B cell (primary cell): Measurements from ENCODE around the gene LRRC25. TPM values are rescaled to one million over a fixed set of nuclear protein-coding genes. Genes with fewer than 3 reads are reported as not detected.
A peak's percentile ranks its signal among the peaks of the same experiment; 100 is the strongest.

Source experiments
- ATAC-seq: fragments of 200-7000 bp; cut with Tn5 transposase; one replicate; pipeline ENCODE4 v1.10.0; 2021; ENCODE audit warnings: low read depth, mild to moderate bottlenecking, moderate number of reproducible peaks, moderate library complexity
- CTCF ChIA-PET: fragments of 350-600 bp; sonication (Branson Sonifier 250); formaldehyde crosslinking; loops from one replicate; lab custom pipeline; 2021; ENCODE audit warnings: antibody characterized with exemption, inconsistent platforms; lab: Charles Lee
- POLR2A ChIA-PET: fragments of 350-600 bp; sonication (Branson Sonifier 250); formaldehyde crosslinking; loops from one replicate; lab custom pipeline; 2021; ENCODE audit warnings: antibody characterized with exemption; lab: Charles Lee
- DNase-seq: peaks from one replicate; pipeline ENCODE4 v3.0.0; 2013
- H2AFZ ChIP-seq: 2 replicates; pipeline ENCODE4 v1.6.1; 2012; ENCODE audit warnings: mild to moderate bottlenecking, low read depth, low read length; ENCODE audit not compliant: insufficient read depth, poor library complexity, severe bottlenecking
- H3K27ac ChIP-seq, 2 donors: 1 replicate in 1 of 2; 2 replicates in 1 of 2; pipeline ENCODE4 v1.5.1; 2012 to 2013; ENCODE audit warnings: low read length in 2 of 2, mild to moderate bottlenecking in 2 of 2, moderate library complexity in 1 of 2
- H3K27me3 ChIP-seq, 4 experiments: fragments of 200-600 bp in 1 of 4; sonication (generic) in 1 of 4; replicated peaks in 1 of 4; 1 replicate in 2 of 4; 2 replicates in 2 of 4; pipeline versions ENCODE4 v1.6.1 to v1.7.0; 2013 to 2016; ENCODE audit warnings: low read length in 3 of 4, mild to moderate bottlenecking in 2 of 4, mixed read lengths in 1 of 4, moderate library complexity in 1 of 4; ENCODE audit not compliant: insufficient read depth in 4 of 4, control insufficient read depth in 3 of 4; ENCODE audit errors: control extremely low read depth in 1 of 4
- H3K36me3 ChIP-seq, 2 experiments: replicated peaks in 1 of 2; 1 replicate in 1 of 2; 2 replicates in 1 of 2; pipeline versions ENCODE4 v1.6.1 to v1.7.1; 2013; ENCODE audit warnings: low read length in 1 of 2; ENCODE audit not compliant: insufficient read depth in 2 of 2, control insufficient read depth in 1 of 2; ENCODE audit errors: control extremely low read depth in 1 of 2, extremely low read depth in 1 of 2
- H3K4me1 ChIP-seq, 2 donors: fragments of 200-600 bp in 1 of 2; sonication (generic) in 1 of 2; 1 replicate in 1 of 2; 2 replicates in 1 of 2; pipeline versions ENCODE4 v1.5.1 to v1.6.1; 2013 to 2017; ENCODE audit warnings: low read length in 2 of 2; ENCODE audit not compliant: control insufficient read depth in 2 of 2, insufficient read depth in 2 of 2
- H3K4me2 ChIP-seq: replicated peaks from 2 replicates; pipeline ENCODE3; 2012; ENCODE audit warnings: mild to moderate bottlenecking, low read depth, low read length; ENCODE audit not compliant: poor library complexity, severe bottlenecking
- H3K4me3 ChIP-seq, 5 experiments: fragments of 200-600 bp in 1 of 5; sonication (generic) in 1 of 5; 1 replicate in 3 of 5; 2 replicates in 2 of 5; pipeline versions ENCODE4 v1.5.1 to v1.7.0; 2011 to 2016; ENCODE audit warnings: low read length in 4 of 5, mild to moderate bottlenecking in 4 of 5, low read depth in 2 of 5, control low read depth in 1 of 5, moderate library complexity in 1 of 5; ENCODE audit not compliant: insufficient read depth in 1 of 5; ENCODE audit errors: control extremely low read depth in 1 of 5, extremely low read depth in 1 of 5
- H3K79me2 ChIP-seq: fragments of 200-600 bp; sonication (generic); one replicate; pipeline ENCODE4 v1.6.0; 2016; ENCODE audit warnings: low read length; ENCODE audit not compliant: control insufficient read depth, insufficient read depth
- H3K9ac ChIP-seq: fragments of 200-600 bp; sonication (generic); 2 replicates; pipeline ENCODE4 v1.6.1; 2017; ENCODE audit warnings: mild to moderate bottlenecking, low read length, moderate library complexity
- H3K9me3 ChIP-seq, 3 donors: one replicate each; pipeline versions ENCODE4 v1.6.1 to v1.7.1; 2013; ENCODE audit warnings: low read length in 2 of 3; ENCODE audit not compliant: control insufficient read depth in 2 of 3, insufficient read depth in 1 of 3; ENCODE audit errors: control extremely low read depth in 1 of 3
- H4K20me1 ChIP-seq: 2 replicates; pipeline ENCODE4 v1.6.0; 2012; ENCODE audit warnings: mild to moderate bottlenecking, low read length; ENCODE audit not compliant: insufficient read depth, control insufficient read depth, poor library complexity, severe bottlenecking
- H3K27ac Mint-ChIP-seq: one replicate; pipeline ENCODE4 v1.8.0; 2021; ENCODE audit warnings: mixed read lengths
- H3K27me3 Mint-ChIP-seq: one replicate; pipeline ENCODE4 v1.8.0; 2021; ENCODE audit warnings: mixed read lengths
- H3K4me1 Mint-ChIP-seq: one replicate; pipeline ENCODE4 v1.8.0; 2021; ENCODE audit warnings: mixed read lengths
- H3K4me3 Mint-ChIP-seq: one replicate; pipeline ENCODE4 v1.8.0; 2021; ENCODE audit warnings: mixed read lengths
- H3K9me3 Mint-ChIP-seq: one replicate; pipeline ENCODE4 v1.8.0; 2022; ENCODE audit warnings: mixed read lengths; ENCODE audit not compliant: insufficient read depth
- EZH2 ChIP-seq: IDR thresholded peaks from 2 replicates; pipeline ENCODE4 v1.6.1; 2012; ENCODE audit warnings: borderline replicate concordance, low read depth, mild to moderate bottlenecking, moderate library complexity, low read length; ENCODE audit not compliant: insufficient read depth, poor library complexity, severe bottlenecking
- WGBS: methylation state at CpG from one replicate; pipeline ENCODE4 v1.1.5; 2013; ENCODE audit warnings: missing lambda C conversion rate; ENCODE audit not compliant: insufficient coverage; 5-methylcytosine and 5-hydroxymethylcytosine counted together
- intact Hi-C: fragments of 100-400 bp; cut with micrococcal nuclease; formaldehyde crosslinking; loops from one replicate; pipeline ENCODE4 v1.10.0; 2022
- polyA plus RNA-seq: library from polyadenylated mRNA; depleted of rRNA; stranded (reverse); fragments of >200 nt; gene quantifications from 2 replicates; pipeline ENCODE4 v1.2.3, GENCODE V29; 2012
- total RNA-seq, 2 donors: library from RNA; stranded (reverse); fragments of 120-200 nt in 1 of 2; gene quantifications; 1 replicate in 1 of 2; 2 replicates in 1 of 2; pipeline versions ENCODE4 v1.2.3 to v1.2.4, GENCODE V29; 2013 to 2022
- TF ChIP-seq, protein P1 (sequence below): fragments of 200-600 bp; IDR thresholded peaks from one replicate; pipeline ENCODE4 v1.8.0; 2022; ENCODE audit warnings: antibody characterized with exemption, mild to moderate bottlenecking

LRRC25 gene
- total and polyA plus RNA-seq, 2 donors (not counting 1 experiment from before 2014, with no cell fraction given): 2.4 to 5.7 TPM

DNA sequence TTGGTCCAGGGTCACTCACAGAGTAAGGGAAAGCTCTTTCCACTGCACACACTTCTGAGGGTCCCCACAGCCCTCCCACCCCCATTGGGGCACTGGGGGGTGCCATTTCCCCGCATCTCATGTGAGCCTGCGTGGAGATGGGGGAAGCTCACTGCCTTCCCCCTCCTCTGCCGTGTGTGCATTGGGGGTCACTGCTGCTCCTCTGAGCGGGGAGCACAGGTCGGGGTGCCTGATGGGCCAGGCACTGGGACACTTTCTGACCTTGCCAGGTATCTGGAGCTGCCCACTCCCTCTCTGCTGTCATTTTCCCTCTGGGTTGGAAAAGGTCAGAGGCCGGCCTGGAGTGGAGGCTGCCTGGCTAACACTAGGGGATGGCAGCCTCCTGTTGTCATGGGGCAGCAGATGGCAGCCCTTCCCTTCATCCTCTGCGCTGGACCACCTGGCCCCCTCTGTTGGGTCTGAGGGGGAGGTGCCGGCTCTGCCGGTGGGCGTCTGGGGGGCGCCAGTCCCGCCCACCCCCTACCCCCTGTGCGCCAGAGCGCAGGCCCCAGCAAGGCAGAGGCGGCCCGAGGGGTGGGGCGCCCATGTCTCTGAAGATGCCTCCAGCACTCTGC is 30.9 kb upstream of the LRRC25 start:
- TF ChIP-seq, protein P1, sequence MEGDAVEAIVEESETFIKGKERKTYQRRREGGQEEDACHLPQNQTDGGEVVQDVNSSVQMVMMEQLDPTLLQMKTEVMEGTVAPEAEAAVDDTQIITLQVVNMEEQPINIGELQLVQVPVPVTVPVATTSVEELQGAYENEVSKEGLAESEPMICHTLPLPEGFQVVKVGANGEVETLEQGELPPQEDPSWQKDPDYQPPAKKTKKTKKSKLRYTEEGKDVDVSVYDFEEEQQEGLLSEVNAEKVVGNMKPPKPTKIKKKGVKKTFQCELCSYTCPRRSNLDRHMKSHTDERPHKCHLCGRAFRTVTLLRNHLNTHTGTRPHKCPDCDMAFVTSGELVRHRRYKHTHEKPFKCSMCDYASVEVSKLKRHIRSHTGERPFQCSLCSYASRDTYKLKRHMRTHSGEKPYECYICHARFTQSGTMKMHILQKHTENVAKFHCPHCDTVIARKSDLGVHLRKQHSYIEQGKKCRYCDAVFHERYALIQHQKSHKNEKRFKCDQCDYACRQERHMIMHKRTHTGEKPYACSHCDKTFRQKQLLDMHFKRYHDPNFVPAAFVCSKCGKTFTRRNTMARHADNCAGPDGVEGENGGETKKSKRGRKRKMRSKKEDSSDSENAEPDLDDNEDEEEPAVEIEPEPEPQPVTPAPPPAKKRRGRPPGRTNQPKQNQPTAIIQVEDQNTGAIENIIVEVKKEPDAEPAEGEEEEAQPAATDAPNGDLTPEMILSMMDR: no peak
- TF ChIP-seq EZH2: no peak
- H3K79me2 ChIP-seq: peaks cover 17% of the 10 kb centered on the region
- WGBS: 72% methylated on average over 16 of the region's 17 CpGs
- peak overlapping the region in 4 of 5 experiments; percentile 54 to 61 (median 58) for H3K4me3 ChIP-seq
- H3K9ac ChIP-seq: peak overlapping the region; percentile 69
- DNase-seq (no peak), ATAC-seq (no peak)
- H3K4me1 ChIP-seq: peaks cover 22 to 37% of the 10 kb centered on the region in 2 donors
- no peaks in the 10 kb centered on the region for H3K36me3 ChIP-seq
- no peaks in the 10 kb centered on the region for H3K27me3 ChIP-seq
- H4K20me1 ChIP-seq: peaks cover 14% of the 10 kb centered on the region
- H3K9me3 Mint-ChIP-seq: no peaks in the 10 kb centered on the region
- H3K27me3 Mint-ChIP-seq: no peaks in the 10 kb centered on the region
- peak overlapping the region; percentile 85 to 89 for H3K27ac ChIP-seq
- no peaks in the 10 kb centered on the region for H3K9me3 ChIP-seq
- intact Hi-C loops: no loop called here
- peak overlapping the region; percentile 85 for H3K27ac Mint-ChIP-seq
- ChIA-PET POLR2A (interaction anchor here (0.6 to 2.1 kb wide), 6 partner anchors 8 to 570 kb away, joined by 3 to 15 read pairs (median 5); partner anchors contain the start of gene SSBP4), CTCF (interaction anchor here (1.0 to 1.4 kb wide), 2 partner anchors 9 to 33 kb away, joined by 3 to 5 read pairs; partner anchors contain the start of gene SSBP4)
- peak overlapping the region; percentile 72 for H3K4me3 Mint-ChIP-seq
- H2AFZ ChIP-seq: no peak overlapping the region
- peaks cover 22% of the 10 kb centered on the region for H3K4me1 Mint-ChIP-seq
- peak overlapping the region; percentile 89 for H3K4me2 ChIP-seq

DNA sequence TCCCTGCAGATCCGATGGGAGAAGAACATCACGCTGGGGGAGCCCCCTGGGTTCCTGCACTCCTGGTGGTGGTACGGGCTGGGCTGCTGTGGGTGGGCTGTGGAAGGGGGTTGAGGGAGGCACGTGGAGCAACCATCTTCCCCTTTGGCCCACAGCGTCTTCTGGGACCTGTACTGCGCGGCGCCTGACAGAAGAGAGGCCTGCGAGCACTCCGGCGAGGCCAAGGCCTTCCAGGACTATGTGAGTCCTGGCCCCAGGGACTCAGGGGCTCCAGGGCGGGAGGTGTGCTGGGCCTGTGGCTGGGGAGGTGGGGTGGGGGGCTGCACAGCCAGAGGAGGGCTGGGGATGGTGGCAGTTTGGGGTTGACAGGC is 30.3 kb upstream of the LRRC25 start:
- intact Hi-C loops: no loop called here
- POLR2A ChIA-PET: interaction anchor here (1.2 to 2.1 kb wide), 2 partner anchors 8 to 148 kb away, joined by 5 to 15 read pairs; partner anchors contain the start of gene SSBP4

More for the DNA sequence above, 30.3 kb upstream of the LRRC25 start:
- CTCF ChIA-PET: interaction anchor here (1.0 to 1.4 kb wide), 2 partner anchors 9 to 34 kb away, joined by 3 to 5 read pairs; partner anchors contain the start of gene SSBP4
- peaks cover 20% of the 10 kb centered on the region for H4K20me1 ChIP-seq
- no peaks in the 10 kb centered on the region for H3K9me3 ChIP-seq
- no peak overlapping the region for H3K9ac ChIP-seq
- no peak overlapping the region for H3K27ac ChIP-seq
- Mint-ChIP-seq H3K27ac (peak overlapping the region; percentile 41), H3K27me3 (no peaks in the 10 kb centered on the region), H3K9me3 (no peaks in the 10 kb centered on the region), H3K4me3 (no peak overlapping the region), H3K4me1 (peaks cover 25% of the 10 kb centered on the region)
- no peak overlapping the region for H3K4me2 ChIP-seq
- H3K36me3 ChIP-seq: no peaks in the 10 kb centered on the region
- TF ChIP-seq EZH2: no peak
- TF ChIP-seq, protein P1: no peak
- peaks cover 23 to 38% of the 10 kb centered on the region in 2 donors for H3K4me1 ChIP-seq
- ATAC-seq (no peak), DNase-seq (no peak)
- no peak overlapping the region for H3K4me3 ChIP-seq
- no peak overlapping the region for H2AFZ ChIP-seq
- 94% methylated on average over 9 of the region's 12 CpGs for WGBS
- H3K27me3 ChIP-seq: no peaks in the 10 kb centered on the region
- H3K79me2 ChIP-seq: peaks cover 23% of the 10 kb centered on the region
